HL-60/S4 treated with retinoic acid at 250 ng/mL for 4 days and 3 days (cell line): Measurements from ENCODE around the gene C1QTNF1.

Experiments
- in situ Hi-C: fragments of 300-500 bp; cut with MboI; formaldehyde crosslinking; loops from 2 replicates; pipeline ENCODE4 v1.7.0; 2022; ENCODE audit warnings: low sequenced_read_pairs

The C1QTNF1 gene

DNA sequence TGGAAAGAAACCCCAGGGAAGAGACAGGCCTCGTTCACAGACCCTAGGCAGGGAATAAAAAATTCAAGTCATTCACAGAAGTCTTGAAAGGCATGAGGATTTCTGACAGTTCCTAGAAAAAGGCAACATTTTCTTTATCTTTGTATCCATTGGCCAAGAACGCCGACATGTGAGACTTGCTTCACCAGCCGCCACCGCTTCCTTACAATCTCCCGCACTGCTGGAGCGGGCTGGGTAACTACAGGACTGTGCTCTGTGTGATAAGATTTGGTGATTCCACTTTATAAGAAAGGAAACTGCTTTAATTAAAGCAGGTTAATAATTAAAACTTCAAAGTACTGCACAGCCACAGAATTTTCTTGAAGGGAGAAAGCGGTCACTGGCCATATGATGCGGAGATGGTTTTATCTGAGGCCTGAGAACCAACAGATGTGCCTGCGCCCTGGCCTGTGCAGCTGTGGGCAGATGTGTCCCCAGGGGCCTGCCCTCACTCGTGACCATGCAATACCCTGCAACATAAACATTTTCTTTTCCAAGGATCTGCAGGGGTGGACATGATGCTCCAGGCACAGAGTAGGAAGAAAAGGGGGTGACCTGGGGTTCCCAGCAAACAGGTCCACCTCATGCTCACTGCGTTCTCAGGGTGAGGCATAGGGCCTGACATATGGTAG is 31.3 kb upstream of the C1QTNF1 start:
- in situ Hi-C loops: no loop called here

GRCh38 chr17:78993241-78993956 is 30.6 kb upstream of the C1QTNF1 start:
- in situ Hi-C loops: no loop called here

- in situ Hi-C loops: no loop called here
These were observed 29.8 kb upstream of the C1QTNF1 start for GRCh38 chr17:78993981-78994671.

DNA sequence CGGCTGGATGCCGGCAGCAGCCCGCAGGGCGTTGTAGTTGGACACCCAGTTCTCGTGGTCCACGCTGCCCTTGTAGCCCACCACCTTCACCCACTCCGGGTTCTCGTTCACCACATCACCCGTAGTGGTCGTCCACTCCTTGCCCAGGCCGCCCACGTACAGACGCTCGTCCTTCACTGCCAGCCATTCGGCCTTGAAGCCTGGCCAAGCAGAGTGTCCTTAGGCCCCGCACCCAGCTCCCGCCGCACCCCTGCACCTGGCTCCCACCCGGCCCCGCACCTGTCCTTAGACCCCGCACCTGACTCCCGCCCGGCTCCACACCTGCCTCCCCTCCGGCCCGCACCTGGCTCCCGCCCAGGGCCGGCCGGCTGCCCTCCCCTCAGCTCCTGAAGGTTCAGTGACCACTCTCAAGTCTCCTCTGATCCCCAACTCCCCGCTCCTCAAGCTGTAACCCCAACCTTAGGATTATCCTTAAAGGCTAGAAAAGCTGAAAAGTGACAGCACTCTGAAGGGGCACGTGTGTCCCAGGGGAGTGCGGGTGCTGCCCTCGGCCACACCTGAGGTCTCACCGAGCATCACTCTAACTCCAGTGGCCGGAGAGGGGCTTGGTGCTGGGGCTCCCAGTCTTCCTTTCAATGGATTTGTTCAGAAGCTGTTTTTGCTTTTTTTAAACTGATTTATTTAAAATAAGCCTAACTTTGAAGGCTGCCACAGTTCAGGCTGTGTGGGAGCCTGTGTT is 28.8 kb upstream of the C1QTNF1 start:
- in situ Hi-C loops: no loop called here

DNA sequence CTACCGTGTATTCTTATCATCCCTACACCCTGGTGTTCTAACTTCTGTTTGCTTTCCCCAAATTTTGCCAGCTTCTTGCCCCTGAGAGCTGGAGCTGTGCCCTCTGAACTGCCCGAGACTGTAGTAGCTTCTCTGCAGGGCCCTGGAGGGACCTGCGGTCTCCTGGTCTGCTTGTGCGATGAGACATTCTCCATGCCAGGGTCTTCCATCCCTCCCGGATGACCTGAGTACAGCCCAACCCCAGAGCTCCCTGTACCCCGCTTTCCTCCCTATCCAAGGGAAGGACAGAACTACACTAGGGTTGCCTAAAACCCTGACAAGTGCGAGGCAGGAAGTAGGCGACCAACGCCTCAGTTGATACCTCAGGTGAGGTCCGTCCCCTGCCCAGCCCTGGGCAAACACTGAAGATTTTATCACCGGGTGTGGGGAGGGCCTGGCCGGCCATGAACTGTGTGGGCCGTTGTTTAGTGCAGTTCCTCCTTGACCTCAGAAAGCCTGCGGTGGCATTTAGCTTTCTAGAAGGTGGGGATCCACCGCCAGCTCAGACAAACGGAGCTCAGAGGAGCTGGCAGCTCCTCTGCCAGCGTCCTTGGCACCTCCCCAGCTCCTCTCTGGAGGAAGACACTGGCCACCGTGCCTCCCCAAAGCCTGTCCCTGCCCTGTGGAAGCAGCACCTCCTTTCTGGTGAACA is 28.1 kb upstream of the C1QTNF1 start:
- in situ Hi-C loops: no loop called here

DNA sequence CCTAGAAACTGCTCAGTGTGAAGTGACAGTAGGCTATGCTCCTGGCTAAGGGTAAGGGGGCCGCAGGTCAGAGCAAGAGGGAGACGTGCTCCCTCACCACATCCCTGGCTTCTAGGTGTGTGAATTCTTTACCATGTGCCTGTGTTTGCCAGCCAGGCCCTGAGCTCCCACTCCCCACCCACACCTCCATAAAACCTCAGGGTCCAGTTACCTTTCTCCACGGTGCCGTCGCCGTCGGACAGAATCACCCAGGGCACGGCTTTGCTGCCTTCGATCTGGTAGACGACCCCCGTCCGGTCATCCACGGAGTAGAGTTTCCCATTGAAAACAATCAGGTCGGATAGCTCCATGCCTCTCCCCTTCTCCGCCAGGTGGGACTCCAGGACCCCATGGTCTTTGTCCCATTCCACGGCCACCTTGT is 27.2 kb upstream of the C1QTNF1 start:
- in situ Hi-C loops: no loop called here

GRCh38 chr17:78997231-78997741 is 26.7 kb upstream of the C1QTNF1 start:
- in situ Hi-C loops: no loop called here

GRCh38 chr17:78997881-78998280 is 26.1 kb upstream of the C1QTNF1 start:
- in situ Hi-C loops: no loop called here

DNA sequence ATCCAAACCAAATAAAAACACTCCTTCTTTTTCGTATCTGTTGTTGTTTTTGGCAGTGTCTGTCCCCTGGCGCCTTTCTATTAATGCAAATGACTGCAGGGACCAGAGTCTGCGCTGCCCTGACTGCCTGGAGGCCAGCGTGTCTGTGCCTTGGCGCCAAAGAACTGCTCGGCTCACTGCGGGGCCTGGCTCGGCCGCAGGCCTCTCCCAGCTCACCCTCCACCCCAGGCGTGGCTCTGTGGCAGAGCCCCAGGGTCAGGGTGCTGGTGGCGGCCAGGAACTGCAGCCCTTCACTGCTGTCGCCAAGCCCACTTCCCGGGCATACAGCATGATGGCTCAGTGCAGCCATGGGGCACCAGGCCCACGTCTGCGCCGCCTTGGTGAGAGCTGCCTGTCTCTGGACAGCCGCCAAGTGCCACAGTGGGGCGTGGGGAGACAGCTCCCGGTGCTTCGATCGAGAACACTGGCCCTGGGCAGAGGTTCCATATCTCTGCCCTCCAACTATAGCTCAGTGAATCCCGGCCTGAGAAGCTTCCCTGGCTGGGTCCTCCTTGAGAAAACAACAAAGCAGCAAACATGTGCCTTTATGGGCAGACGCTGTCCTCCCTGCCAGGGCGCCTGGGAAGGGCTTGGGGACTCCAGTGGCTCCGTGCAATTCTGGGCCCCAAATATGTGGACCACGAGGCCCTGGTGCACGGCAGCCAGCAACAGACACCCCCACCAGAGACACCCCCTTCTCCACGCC is 25.5 kb upstream of the C1QTNF1 start:
- in situ Hi-C loops: no loop called here

DNA sequence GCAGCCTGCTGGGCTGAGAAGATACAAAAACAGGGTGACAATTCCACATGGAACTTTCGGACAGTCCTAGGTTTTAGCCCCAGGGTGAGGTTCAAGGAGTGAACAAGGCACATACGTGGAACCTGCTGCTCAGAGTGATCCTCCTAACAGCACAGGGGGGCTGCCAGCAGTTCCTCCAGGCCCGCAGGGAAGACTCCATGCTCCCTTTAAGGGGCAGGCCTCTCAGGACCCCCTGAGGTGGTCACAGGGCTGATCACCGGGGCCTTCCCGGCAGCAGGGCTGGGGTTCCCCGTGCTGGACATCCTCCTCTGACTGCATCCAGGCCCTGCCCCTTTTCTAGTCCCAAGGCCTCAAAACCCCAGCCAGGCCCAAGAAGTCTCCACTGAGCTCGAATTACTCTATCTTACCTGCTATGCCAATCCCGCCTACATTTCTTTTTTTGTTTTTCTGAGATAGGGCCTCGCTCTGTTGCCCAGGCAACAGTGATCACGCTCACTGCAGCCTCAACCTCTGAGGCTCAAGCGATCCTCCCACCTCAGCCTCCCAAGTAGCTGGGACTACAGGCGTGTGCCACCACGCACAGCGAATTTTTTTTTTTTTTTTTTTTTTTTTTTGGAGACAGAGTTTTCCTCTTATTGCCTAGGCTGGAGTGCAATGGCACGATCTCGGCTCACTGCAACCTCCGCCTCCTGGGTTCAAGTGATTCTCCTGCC is 24.8 kb upstream of the C1QTNF1 start:
- in situ Hi-C loops: no loop called here

- in situ Hi-C loops: no loop called here
These were observed 24.0 kb upstream of the C1QTNF1 start for GRCh38 chr17:78999947-79000395.

- in situ Hi-C loops: no loop called here
These were observed 23.4 kb upstream of the C1QTNF1 start for GRCh38 chr17:79000396-79001189.

- in situ Hi-C loops: no loop called here
These were observed 22.6 kb upstream of the C1QTNF1 start for GRCh38 chr17:79001190-79002020.

- in situ Hi-C loops: no loop called here
These were observed 21.7 kb upstream of the C1QTNF1 start for GRCh38 chr17:79002291-79002690.

DNA sequence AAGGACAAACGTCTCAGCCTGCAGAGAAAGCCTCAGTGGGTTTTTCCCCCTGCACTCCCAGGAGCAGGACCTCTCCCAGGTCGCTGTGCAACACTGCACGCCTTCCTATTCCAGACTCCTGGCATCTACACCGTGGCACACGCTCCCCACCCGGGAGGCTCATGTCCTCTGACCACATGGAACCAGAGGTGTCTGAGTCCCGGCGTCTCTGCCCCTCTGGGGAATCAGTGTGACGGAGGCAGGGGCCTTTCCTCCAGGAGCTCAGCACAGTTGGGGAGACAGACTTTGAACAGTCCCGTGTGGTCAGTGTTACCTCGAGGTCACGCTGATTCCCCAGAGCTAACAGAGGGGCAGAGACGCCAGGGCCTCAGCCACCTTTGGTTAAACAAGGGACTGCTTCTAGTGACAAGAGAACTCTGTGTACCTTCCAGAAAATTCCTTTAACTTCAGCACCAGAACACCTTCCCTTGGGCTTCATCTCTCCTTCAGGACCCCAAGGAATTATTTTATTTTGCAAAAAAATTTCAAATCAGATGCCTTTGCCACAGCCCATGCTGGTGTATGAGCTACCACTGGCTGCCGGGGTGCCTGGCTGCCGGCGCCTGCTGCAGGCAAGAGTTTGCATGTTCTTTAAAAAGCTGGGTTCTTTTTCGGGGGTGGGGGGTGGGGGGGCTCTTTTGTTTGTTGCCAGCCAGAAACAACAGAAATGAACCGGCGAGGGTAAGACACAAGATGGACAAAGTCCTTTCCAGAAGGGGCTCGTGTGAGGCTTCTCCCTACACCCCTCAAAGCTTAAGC is 21.0 kb upstream of the C1QTNF1 start:
- in situ Hi-C loops: no loop called here

- in situ Hi-C loops: no loop called here
These were observed 20.1 kb upstream of the C1QTNF1 start for GRCh38 chr17:79003661-79004411.
